ENCODE measurements around the gene DISC1.

The DISC1 gene

GRCh38 chr1:231926933-231927332 lies 300.3 kb downstream of the DISC1 start:
- Histone ChIP-seq H4K20me1 (ENCODE audit: insufficient read depth, low read length) (no peaks in the 10 kb centered on the region), H3K9me3 (ENCODE audit: low read length) (0 out of 2 replicates have a peak, but pooled peaks cover under 1% of the 10 kb centered on the region), H3K4me2 (ENCODE audit: low read length) (no peak overlapping the region), H3F3A (ENCODE audit: insufficient read depth, low read length) (no peaks in the 10 kb centered on the region), H3K27ac (ENCODE audit: low read depth, low read length, poor library complexity, severe bottlenecking) (no peak overlapping the region), H2AFZ (ENCODE audit: low read length) (no peak overlapping the region), H3K9ac (ENCODE audit: low read length) (no peak overlapping the region), H3K36me3 (ENCODE audit: insufficient read depth, low read length) (no peaks in the 10 kb centered on the region), H3K9me2 (ENCODE audit: low read depth, low read length) (no peaks in the 10 kb centered on the region), H3K79me2 (ENCODE audit: insufficient read depth, low read length) (no peaks in the 10 kb centered on the region), H3K4me3 (ENCODE audit: low read depth, low read length, poor library complexity, severe bottlenecking) (no peak overlapping the region), H3K4me1 (ENCODE audit: insufficient read depth, low read length, severe bottlenecking) (no peaks in the 10 kb centered on the region), H3K27me3 (ENCODE audit: insufficient read depth, low read length) (no peaks in the 10 kb centered on the region)
- TF ChIP-seq, protein P1, sequence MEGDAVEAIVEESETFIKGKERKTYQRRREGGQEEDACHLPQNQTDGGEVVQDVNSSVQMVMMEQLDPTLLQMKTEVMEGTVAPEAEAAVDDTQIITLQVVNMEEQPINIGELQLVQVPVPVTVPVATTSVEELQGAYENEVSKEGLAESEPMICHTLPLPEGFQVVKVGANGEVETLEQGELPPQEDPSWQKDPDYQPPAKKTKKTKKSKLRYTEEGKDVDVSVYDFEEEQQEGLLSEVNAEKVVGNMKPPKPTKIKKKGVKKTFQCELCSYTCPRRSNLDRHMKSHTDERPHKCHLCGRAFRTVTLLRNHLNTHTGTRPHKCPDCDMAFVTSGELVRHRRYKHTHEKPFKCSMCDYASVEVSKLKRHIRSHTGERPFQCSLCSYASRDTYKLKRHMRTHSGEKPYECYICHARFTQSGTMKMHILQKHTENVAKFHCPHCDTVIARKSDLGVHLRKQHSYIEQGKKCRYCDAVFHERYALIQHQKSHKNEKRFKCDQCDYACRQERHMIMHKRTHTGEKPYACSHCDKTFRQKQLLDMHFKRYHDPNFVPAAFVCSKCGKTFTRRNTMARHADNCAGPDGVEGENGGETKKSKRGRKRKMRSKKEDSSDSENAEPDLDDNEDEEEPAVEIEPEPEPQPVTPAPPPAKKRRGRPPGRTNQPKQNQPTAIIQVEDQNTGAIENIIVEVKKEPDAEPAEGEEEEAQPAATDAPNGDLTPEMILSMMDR (IDR thresholded peaks at IDR 0.05; ENCODE audit: low read length): no peak

GRCh38 chr1:231927431-231927830 lies 300.8 kb downstream of the DISC1 start:
- Histone ChIP-seq H4K20me1 (ENCODE audit: insufficient read depth, low read length) (no peaks in the 10 kb centered on the region), H3K4me3 (ENCODE audit: low read depth, low read length, poor library complexity, severe bottlenecking) (no peak overlapping the region), H3K27ac (ENCODE audit: low read depth, low read length, poor library complexity, severe bottlenecking) (no peak overlapping the region), H3K79me2 (ENCODE audit: insufficient read depth, low read length) (no peaks in the 10 kb centered on the region), H3K9ac (ENCODE audit: low read length) (no peak overlapping the region), H3K27me3 (ENCODE audit: insufficient read depth, low read length) (no peaks in the 10 kb centered on the region), H3F3A (ENCODE audit: insufficient read depth, low read length) (no peaks in the 10 kb centered on the region), H3K9me2 (ENCODE audit: low read depth, low read length) (no peaks in the 10 kb centered on the region), H3K9me3 (ENCODE audit: low read length) (0 out of 2 replicates have a peak, but pooled peaks cover 4% of the 10 kb centered on the region), H3K36me3 (ENCODE audit: insufficient read depth, low read length) (no peaks in the 10 kb centered on the region), H3K4me2 (ENCODE audit: low read length) (no peak overlapping the region), H2AFZ (ENCODE audit: low read length) (no peak overlapping the region), H3K4me1 (ENCODE audit: insufficient read depth, low read length, severe bottlenecking) (no peaks in the 10 kb centered on the region)
- TF ChIP-seq, protein P1 (IDR thresholded peaks at IDR 0.05; ENCODE audit: low read length): no peak
- no peak for TF ChIP-seq EZH2 (IDR thresholded peaks at IDR 0.05; ENCODE audit: borderline replicate concordance, low read length)

DNA sequence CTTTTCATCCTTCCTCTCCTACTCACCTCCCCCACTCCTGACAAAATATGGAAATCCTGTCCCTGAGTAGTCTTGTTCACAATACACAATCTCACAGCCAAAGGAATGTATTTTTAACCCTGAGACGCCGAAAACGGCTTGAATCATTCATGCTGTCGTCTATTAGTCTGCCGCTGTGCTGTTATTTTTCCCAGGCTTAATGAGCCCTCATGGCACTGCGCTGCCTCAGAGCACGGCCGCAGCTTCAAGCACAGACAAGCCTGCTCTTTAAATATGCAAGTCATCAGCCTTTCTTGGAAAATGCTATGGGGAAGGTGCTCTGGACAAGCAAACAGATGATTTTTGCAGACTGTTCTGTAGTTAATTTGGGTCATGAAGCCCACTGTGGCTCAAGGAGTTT lies 302.7 kb downstream of the DISC1 start:
- no peak overlapping the region for H3K4me2 ChIP-seq (ENCODE audit: low read length)
- H3K79me2 ChIP-seq (ENCODE audit: insufficient read depth, low read length): no peaks in the 10 kb centered on the region
- H2AFZ ChIP-seq (ENCODE audit: low read length): no peak overlapping the region
- H3K9me2 ChIP-seq (ENCODE audit: low read depth, low read length): no peaks in the 10 kb centered on the region
- no peaks in the 10 kb centered on the region for H4K20me1 ChIP-seq (ENCODE audit: insufficient read depth, low read length)
- no peaks in the 10 kb centered on the region for H3K36me3 ChIP-seq (ENCODE audit: insufficient read depth, low read length)
- H3K4me3 ChIP-seq (ENCODE audit: low read depth, low read length, poor library complexity, severe bottlenecking): no peak overlapping the region
- H3F3A ChIP-seq (ENCODE audit: insufficient read depth, low read length): no peaks in the 10 kb centered on the region
- TF ChIP-seq EZH2 (IDR thresholded peaks at IDR 0.05; ENCODE audit: borderline replicate concordance, low read length): no peak
- TF ChIP-seq, protein P1 (IDR thresholded peaks at IDR 0.05; ENCODE audit: low read length): no peak
- no peaks in the 10 kb centered on the region for H3K4me1 ChIP-seq (ENCODE audit: insufficient read depth, low read length, severe bottlenecking)
- H3K9ac ChIP-seq (ENCODE audit: low read length): no peak overlapping the region
- 0 out of 2 replicates have a peak, but pooled peaks cover 4% of the 10 kb centered on the region for H3K9me3 ChIP-seq (ENCODE audit: low read length)
- no peaks in the 10 kb centered on the region for H3K27me3 ChIP-seq (ENCODE audit: insufficient read depth, low read length)
- no peak overlapping the region for H3K27ac ChIP-seq (ENCODE audit: low read depth, low read length, poor library complexity, severe bottlenecking)

Measured in OCI-LY1 (cell line).